GM20431 (cell line): ENCODE results near the gene SEMA4D.

Experiments
- in situ Hi-C: fragments of 300-500 bp; cut with MseI, MboI; formaldehyde crosslinking; loops from one replicate; pipeline ENCODE4 v1.15.0; 2020; ENCODE audit warnings: low sequenced_read_pairs; ENCODE audit not compliant: unreplicated experiment

SEMA4D gene

GRCh38 chr9:89420397-89421178 is 77.3 kb downstream of the SEMA4D start:
- in situ Hi-C loops = no loop called here

- in situ Hi-C loops = no loop called here
Measured at GRCh38 chr9:89419978-89420394, 77.9 kb downstream of the SEMA4D start.

GRCh38 chr9:89418882-89419640 is 78.9 kb downstream of the SEMA4D start:
- in situ Hi-C loops = no loop called here

GRCh38 chr9:89418474-89418845 is 79.5 kb downstream of the SEMA4D start:
- in situ Hi-C loops = no loop called here

- in situ Hi-C loops = no loop called here
Measured at GRCh38 chr9:89417832-89418473, 80.0 kb downstream of the SEMA4D start.

GRCh38 chr9:89414670-89415324 is 83.1 kb downstream of the SEMA4D start:
- in situ Hi-C loops = no loop called here

- in situ Hi-C loops = no loop called here
Measured at GRCh38 chr9:89413963-89414638, 83.8 kb downstream of the SEMA4D start.

- in situ Hi-C loops = no loop called here
Measured at GRCh38 chr9:89412951-89413350, 85.0 kb downstream of the SEMA4D start.

- in situ Hi-C loops = no loop called here
Measured at GRCh38 chr9:89412541-89412940, 85.4 kb downstream of the SEMA4D start.

- in situ Hi-C loops = no loop called here
Measured at GRCh38 chr9:89411759-89412158, 86.2 kb downstream of the SEMA4D start.

GRCh38 chr9:89410641-89411350 is 87.1 kb downstream of the SEMA4D start:
- in situ Hi-C loops = no loop called here

- in situ Hi-C loops = no loop called here
Measured at GRCh38 chr9:89410022-89410421, 87.9 kb downstream of the SEMA4D start.

GRCh38 chr9:89409466-89409865 is 88.4 kb downstream of the SEMA4D start:
- in situ Hi-C loops = no loop called here

GRCh38 chr9:89408628-89409101 is 89.2 kb downstream of the SEMA4D start:
- in situ Hi-C loops = no loop called here

- in situ Hi-C loops = no loop called here
Measured at GRCh38 chr9:89407070-89407469, 90.8 kb downstream of the SEMA4D start.

- in situ Hi-C loops = no loop called here
Measured at GRCh38 chr9:89405826-89406225, 92.1 kb downstream of the SEMA4D start.

GRCh38 chr9:89404074-89404473 is 93.8 kb downstream of the SEMA4D start:
- in situ Hi-C loops = no loop called here

- in situ Hi-C loops = no loop called here
Measured at GRCh38 chr9:89402695-89403427, 95.1 kb downstream of the SEMA4D start.
